ENCODE results near the gene OLFM1.
"Not testable (repeated sequence)": the region's sequence is repeated elsewhere in the genome, so short reads cannot be mapped to it uniquely, and the experiment has no call there.

Gene OLFM1

DNA sequence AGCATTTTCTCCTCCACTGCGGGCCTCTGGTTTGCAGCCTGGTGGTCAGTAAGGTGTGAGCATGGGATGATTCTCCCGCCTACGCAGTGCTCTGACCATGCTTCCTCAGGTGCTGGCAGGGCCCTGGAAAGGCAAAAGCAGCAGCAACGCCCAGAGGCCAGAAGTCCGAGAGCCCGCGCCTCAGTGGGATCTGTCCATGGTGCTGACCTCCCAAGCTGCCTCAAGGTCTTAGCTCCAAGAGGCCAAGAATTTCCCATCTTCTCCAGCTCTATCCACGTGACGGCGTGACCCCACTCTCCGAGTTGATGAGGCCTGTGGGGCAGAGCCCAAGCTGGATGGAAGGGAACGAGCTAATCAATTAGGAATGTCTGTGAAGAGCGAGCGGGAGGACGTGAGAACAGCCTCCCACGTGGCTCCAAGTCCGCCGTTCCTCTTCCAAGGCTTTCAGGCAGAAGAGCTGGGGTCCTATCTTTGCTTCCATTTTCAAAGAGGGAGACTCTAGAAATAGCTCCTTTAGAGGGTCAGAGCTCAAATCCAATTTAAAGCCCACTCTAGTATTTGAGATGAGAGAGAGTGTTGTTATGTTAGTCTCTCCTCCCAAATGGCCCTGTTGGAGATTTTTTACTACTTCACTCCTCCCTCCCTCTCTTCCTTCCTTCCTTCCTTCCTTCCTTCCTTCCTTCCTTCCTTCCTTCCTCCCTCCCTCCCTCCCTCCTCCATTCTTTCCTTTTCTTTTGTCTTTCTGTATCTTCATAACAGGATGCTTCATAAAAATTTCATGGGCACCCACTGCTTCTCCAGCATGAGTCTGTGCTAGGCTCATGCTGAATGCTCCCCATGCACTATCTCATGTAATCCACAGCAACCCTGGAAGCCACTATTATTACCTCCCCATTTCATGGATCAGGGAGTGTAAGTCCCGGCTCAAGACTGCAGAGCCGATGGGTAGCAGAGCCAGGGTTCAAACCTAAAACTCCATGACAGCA is 69.3 kb downstream of the OLFM1 start:
- no peak for DNase-seq

- no peak for DNase-seq
Measured at GRCh38 chr9:135157856-135158563, 70.5 kb downstream of the OLFM1 start.

- no peak for DNase-seq
Measured at GRCh38 chr9:135158564-135158937, 71.1 kb downstream of the OLFM1 start.

GRCh38 chr9:135159801-135160200 is 72.3 kb downstream of the OLFM1 start:
- no peak for DNase-seq

DNA sequence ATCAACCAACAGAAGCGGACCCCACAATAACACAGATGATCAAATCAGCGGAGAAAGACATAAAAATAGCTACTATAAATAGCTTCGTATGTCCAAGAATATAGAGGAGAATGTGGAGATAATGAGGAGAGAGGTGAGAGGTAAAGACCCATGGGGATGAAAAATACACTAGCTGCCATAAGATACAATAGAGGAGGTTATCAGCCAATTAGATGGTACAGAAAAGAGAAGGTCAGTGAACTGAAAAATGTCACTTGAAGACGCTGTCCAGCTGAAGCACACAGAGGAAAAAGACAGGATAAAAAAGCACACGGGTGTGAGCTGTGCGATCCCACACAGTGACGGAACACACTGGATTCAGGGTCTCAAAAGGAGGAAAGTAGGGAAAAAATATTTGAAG is 73.4 kb downstream of the OLFM1 start:
- no peak for DNase-seq

- not testable (repeated sequence) for DNase-seq
Measured at GRCh38 chr9:135162599-135162998, 75.1 kb downstream of the OLFM1 start.

- no peak for DNase-seq
Measured at GRCh38 chr9:135163023-135163780, 75.7 kb downstream of the OLFM1 start.

DNA sequence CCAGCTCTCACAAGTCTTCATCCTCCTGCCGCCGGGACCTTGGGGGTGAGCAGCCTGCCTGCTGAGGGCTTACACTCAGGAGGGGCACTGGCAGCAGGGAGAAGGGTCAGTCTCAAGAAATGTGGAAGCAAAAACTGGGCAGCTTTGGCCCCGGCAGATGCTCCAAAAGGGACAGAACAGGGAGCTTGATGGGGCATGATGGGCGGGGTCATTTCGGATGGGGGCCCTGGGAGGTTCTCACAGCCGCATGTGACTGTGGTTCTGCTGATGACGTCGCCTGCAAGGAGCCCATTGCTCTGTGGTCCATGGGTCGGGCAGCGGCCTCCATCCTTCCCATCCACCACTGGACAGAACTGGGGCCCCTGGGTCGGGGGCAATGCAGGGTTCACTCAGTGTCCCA is 76.6 kb downstream of the OLFM1 start:
- no peak for DNase-seq

DNA sequence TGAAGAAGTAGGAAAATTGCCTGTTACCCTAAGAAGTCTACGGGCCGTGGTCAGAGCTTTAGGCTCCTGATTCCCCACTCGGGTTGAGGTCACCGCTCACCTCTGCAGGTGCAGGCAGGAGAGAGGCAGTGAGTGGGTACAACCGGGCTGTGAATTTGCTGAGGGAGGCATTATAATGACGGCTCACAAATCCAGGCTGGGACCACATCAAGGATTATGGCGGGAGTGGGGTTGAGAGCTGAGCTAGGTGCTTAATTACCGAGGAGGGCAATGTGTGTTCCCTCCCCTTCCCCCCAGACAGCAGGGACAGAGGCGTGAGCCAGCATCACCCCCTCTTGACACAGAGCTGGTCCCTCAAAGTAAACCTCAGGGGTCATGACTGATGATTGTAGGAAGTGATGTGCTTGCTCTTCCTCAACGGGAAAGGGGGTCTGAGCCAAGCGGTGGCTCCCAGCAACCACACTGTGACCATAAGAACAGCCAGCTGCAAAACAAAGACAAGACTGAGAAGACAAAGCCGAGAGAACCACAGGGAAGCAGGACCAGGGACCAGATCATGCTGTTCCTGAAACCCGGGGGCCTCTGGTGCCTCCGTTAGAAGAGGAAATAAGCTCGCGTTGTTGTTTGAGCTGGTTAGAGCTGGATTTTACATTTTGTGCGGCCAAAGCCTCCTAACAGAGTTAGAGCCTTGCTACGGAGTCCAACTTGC is 77.7 kb downstream of the OLFM1 start:
- DNase-seq = no peak

DNA sequence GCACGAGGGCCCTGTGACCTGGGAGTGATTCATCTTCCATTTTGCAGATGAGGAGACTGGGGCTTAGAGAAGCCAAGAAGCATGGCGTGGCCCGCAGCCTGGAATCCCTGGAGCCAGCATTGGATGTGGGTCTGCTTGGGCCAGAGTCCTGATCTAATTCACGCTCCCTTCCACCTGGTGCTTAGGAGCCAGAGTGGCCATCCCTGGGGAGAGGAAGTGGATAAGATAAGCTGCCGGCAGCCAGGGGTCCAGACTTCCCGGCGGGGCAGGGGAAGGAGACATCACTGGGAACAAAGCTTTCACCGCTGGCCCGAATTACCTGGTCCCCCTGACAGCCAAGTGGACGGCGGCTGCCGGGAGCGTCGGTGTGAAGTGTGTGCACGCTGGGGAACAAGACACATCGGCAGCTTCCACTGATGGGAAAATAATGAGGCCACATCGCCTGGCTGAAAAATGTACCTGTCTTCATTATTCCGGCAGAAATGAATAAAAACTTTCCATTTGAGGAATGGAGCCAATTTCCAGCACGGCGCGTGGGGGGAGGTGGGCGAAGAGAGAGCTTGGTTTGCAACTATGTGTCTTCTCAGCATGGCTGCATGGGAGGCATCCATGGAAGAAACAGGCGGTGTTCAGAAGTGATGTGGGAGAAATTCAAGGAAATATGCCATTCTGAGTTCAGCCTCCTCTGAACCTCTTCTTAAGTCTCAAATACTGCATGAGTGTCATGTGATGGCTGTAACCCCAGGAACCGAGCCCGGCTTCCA is 78.5 kb downstream of the OLFM1 start:
- DNase-seq = no peak

GRCh38 chr9:135166565-135166964 is 79.1 kb downstream of the OLFM1 start:
- DNase-seq = no peak

DNA sequence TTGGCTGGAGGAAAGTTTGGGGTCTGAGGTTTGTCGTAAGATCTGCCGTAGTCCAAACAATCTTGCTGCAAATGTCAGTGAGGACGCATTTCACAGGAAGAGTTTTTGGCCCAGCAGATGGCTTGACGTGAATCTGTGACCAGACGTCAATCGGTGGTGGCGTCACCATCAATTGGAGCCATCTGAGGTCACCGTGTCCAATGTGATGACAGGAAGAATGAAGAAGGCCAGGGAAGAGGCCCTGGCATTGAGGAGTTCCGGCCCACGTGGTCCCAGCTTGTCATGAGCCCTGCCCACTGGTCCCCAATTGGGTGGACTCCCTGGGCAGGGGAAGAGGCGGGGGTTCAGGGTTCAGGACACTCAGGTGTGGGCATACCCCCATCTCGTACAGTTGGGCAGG is 79.9 kb downstream of the OLFM1 start:
- no peak for DNase-seq

- no peak for DNase-seq
Measured at GRCh38 chr9:135167849-135168655, 80.6 kb downstream of the OLFM1 start.

- DNase-seq = no peak
Measured at GRCh38 chr9:135169709-135170226, 82.3 kb downstream of the OLFM1 start.

DNA sequence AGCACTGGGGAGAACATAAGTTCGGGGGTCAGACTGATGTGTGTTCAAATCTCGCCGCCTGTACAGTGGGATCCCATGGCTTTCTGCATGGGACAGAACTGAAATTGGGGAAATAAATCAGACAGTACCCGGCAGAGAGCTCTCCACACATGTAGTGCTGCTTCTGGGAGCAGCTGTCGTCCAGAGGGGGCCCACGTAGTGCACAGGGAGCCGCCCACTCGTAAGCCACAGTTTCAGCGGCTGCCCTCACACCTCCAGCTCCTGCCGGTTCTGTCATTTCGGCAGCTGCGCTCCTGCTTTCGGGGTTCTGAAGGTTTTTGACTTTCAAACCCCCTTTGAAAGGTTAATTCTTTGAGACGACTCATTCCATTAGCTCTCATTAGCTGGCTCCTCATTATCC is 83.1 kb downstream of the OLFM1 start:
- DNase-seq = no peak

All from stimulated activated CD4-positive, alpha-beta T cell treated with anti-CD3 and anti-CD28 coated beads, Interleukin-4, amount 100 ng/mL, for 1 hour (primary cell).